VCaP (cell line): Measurements from ENCODE around the gene NIT1.

Experiments used
- H3K27ac ChIP-seq: fragments of 450-650 bp; 2 replicates; pipeline ENCODE4 v1.5.1; 2017
- TF ChIP-seq, protein P1 (sequence below): fragments of 450-650 bp; conservative IDR thresholded peaks from 2 replicates; pipeline ENCODE4 v1.5.1; 2017; ENCODE audit warnings: mild to moderate bottlenecking, moderate library complexity

NIT1 gene, protein sequence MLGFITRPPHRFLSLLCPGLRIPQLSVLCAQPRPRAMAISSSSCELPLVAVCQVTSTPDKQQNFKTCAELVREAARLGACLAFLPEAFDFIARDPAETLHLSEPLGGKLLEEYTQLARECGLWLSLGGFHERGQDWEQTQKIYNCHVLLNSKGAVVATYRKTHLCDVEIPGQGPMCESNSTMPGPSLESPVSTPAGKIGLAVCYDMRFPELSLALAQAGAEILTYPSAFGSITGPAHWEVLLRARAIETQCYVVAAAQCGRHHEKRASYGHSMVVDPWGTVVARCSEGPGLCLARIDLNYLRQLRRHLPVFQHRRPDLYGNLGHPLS

DNA sequence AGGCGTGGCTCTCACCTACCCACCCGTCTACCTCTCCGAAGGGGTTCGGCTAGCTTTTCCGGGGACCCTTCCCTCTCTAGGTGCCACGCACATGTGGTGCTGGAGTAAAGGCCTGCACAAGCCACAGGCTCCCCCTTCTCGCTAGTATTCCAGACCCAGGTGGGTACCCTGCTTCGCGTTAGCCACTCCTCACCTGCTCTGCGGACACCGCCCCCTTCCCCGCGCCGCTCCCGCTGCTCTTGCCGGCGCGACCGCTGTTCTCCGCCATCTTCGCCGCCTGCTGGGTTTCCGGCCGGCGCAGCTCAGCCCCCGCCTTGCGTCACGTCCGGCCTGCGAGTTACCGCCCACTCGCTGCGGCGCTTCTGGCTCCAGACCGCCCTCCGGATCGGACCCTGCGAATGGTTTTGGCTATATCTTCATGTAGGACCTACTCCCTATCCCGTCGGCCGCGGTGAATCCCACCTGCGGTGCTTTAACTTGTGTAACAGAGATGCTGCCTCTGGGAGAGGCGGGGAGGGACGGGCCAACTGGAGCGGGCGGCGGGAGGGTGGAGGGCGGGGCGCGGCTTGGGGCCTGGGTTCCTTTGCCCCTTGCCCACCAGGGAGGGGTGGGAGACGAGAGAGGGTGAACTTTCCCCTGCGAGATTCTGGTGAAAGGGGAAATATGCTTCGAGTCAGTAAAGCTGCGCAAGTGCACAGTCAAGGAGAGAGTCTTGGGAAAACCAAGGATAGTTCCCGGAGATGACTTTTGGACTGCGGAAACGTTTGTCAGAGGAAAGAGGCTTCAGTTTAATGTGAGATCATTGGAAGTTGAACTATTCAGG is at the start of gene NIT1, which contains the start of gene PFDN2:
Gene NIT1, plus strand, starts transcription at position 347 of the 823 bp plus-strand sequence. Its CDS starts 72 bp downstream, at position 419.
Gene PFDN2, minus strand, starts transcription at position 279 of the 823 bp plus-strand sequence. Its CDS starts 11 bp downstream, at position 268.
- TF ChIP-seq, protein P1, sequence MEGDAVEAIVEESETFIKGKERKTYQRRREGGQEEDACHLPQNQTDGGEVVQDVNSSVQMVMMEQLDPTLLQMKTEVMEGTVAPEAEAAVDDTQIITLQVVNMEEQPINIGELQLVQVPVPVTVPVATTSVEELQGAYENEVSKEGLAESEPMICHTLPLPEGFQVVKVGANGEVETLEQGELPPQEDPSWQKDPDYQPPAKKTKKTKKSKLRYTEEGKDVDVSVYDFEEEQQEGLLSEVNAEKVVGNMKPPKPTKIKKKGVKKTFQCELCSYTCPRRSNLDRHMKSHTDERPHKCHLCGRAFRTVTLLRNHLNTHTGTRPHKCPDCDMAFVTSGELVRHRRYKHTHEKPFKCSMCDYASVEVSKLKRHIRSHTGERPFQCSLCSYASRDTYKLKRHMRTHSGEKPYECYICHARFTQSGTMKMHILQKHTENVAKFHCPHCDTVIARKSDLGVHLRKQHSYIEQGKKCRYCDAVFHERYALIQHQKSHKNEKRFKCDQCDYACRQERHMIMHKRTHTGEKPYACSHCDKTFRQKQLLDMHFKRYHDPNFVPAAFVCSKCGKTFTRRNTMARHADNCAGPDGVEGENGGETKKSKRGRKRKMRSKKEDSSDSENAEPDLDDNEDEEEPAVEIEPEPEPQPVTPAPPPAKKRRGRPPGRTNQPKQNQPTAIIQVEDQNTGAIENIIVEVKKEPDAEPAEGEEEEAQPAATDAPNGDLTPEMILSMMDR, result no peak
- peak within 1 kb of the TSS; percentile 87 for H3K27ac ChIP-seq

DNA sequence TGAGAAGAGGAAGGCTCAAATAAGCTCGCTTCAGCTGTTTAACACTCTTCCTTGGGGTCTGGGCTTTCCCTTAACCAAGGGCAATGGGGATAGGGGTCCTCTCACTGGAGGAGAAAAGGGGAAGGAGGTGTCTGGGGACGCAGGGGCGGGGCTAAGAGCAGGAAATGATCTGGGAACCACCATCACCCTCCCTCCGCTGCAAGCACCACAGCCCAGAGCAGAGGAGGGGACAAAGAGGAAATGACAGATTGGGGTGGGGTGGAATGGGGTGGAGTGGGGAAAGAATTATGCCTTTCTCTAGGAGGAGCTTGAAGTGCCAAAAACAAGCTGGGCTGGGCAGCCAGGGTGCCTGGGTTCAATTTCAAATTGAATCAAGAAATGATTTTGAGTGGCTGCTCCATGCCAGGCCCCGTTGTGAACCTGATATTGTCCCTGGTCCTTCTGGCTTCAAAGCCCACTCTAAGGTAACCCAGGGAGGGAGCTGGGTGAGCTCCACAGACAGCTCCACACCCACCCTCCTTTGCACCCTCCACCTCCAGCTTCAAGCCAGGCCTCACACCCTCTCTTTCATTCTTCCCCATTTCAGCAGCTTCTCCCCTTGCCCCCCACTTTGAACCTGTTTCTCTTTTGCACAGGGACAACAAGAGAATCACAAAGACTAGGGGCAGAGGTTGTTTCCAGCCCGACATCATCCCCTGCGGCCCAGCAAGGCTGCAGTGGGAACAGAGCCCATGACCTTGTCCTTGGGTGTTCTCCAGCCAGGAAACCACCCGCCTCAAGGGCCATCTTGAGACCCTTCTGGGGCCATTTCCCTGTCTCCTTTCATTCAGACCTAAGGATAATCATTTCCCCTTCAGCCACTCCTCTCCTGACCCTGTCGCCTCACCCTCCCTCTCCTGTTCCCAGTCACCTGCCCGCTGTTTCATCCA is 49.3 kb upstream of the NIT1 start:
- H3K27ac ChIP-seq, result no peak overlapping the region
- TF ChIP-seq, protein P1, result no peak

DNA sequence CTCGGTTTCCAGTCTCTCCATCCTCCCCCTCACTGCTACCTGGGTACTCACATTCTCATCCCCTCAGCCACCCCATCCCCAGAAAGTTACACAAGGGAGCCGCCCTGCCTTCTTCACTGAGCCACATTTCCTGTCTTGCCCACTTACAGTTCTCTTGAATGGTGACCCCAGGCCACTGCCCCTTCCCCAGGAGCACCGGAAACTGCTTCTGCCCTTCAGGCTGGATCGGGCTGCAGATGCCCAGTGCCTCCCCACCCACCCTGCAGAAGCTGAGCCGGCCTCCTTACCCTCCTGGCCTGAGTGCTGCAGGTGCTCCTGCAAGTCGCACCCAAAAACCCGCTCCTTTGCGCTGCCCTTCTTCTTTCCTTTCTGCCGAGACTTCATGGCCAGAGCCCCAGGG is 48.7 kb upstream of the NIT1 start:
- H3K27ac ChIP-seq, result no peak overlapping the region
- TF ChIP-seq, protein P1, result no peak

DNA sequence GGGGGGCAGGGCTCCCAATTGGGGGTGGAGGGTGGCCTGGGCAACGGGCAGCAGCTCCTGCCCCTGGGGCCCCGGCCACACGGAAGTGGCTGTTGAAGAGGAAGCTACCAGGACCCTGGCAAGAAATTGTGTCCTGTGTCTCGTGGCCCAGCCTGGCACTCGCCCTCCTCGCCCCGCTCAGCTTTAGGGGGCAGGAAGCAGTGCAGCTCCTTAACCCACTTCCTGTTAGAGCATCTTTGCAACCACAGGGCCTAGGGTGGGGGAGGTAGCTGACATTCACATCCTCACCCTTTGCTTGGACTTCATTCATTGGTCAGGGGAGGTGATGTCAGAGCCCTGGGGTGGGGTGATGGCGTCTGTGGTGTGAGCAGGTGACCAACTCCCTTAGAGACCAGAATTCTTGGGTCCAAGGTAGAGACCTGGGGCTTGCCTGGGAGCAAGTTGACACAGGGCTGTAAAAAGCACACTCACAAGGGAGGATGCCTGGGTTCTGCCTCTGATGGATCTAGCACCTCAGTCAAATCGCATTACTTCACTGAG is 48.1 kb upstream of the NIT1 start, which contains the start of gene ARHGAP30:
Gene ARHGAP30, minus strand, starts transcription at position 161 of the 540 bp plus-strand sequence. CDS start 267 bp downstream, outside the sequence.
- TF ChIP-seq, protein P1, result no peak

DNA sequence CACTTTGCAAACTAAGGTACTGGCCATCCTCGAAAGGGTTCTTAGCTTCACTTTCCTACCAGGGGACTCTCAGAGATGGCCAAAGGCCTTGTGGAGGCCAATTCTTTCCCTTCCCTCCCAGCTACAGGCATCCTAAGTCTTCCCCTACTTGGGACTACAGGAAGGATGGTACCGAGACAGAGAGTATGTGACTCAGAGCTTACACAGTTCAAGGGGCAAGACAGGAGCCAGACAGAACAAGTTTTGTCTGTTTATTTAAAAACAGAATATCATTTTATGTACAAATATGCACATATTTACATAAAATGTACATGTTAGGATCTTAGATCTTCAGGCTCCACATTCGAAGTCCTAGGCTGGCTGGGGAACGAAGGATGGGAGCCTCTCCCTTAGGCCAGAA is 47.1 kb upstream of the NIT1 start:
- H3K27ac ChIP-seq, result no peak overlapping the region
- TF ChIP-seq, protein P1, result no peak

More for the DNA sequence above, 48.1 kb upstream of the NIT1 start, which contains the start of gene ARHGAP30:
- H3K27ac ChIP-seq, result no peak within 1 kb of the TSS

DNA sequence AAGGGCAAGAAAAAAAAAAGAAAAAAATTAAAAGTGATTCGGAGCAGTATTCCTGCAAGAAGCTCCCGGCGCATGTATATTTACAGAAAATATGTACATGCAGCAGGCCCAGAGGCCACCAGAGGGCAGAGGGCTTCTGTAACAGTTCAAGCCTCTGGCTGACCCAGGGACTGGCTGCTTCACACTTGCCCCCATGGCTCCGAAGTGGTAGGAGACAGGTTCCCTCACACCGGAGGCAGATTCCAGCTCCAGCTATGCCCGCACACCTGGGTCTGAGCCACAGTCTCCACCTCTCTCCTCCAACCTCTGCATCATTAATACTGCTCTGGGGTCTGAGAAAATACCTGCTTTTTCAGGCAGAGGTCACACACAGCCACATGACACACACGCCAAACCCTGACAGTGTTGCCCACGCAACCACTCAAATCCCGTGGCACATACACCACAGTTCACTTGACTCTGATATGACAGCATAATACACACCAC is 46.0 kb upstream of the NIT1 start:
- H3K27ac ChIP-seq, result no peak overlapping the region
- TF ChIP-seq, protein P1, result peak; percentile 73
